Measurements from ENCODE around the gene KRT38.
"Not testable (repeated sequence)": the region's sequence is repeated elsewhere in the genome, so short reads cannot be mapped to it uniquely, and the experiment has no call there.

KRT38 gene

GRCh38 chr17:41395044-41395443, 45.7 kb downstream of the KRT38 start:
- DNase-seq (ENCODE audit: low spot score), result not testable (repeated sequence)

- peak; percentile 66 for DNase-seq (ENCODE audit: low spot score)
Measured at GRCh38 chr17:41394254-41394996, 46.4 kb downstream of the KRT38 start.

GRCh38 chr17:41393826-41394225, 47.0 kb downstream of the KRT38 start:
- no peak for DNase-seq (ENCODE audit: low spot score)

- no peak for DNase-seq (ENCODE audit: low spot score)
Measured at GRCh38 chr17:41393294-41393693, 47.5 kb downstream of the KRT38 start.

GRCh38 chr17:41392278-41392677, 48.5 kb downstream of the KRT38 start:
- peak; percentile 61 for DNase-seq (ENCODE audit: low spot score)

GRCh38 chr17:41391535-41391934, 49.2 kb downstream of the KRT38 start:
- DNase-seq (ENCODE audit: low spot score), result no peak

- no peak for DNase-seq (ENCODE audit: low spot score)
Measured at GRCh38 chr17:41390411-41390938, 50.3 kb downstream of the KRT38 start.

GRCh38 chr17:41387670-41388069, 53.1 kb downstream of the KRT38 start:
- no peak for DNase-seq (ENCODE audit: low spot score)

- DNase-seq (ENCODE audit: low spot score), result no peak
Measured at GRCh38 chr17:41386227-41386626, 54.6 kb downstream of the KRT38 start.
